ENCODE data around the gene MLF2.

DNA sequence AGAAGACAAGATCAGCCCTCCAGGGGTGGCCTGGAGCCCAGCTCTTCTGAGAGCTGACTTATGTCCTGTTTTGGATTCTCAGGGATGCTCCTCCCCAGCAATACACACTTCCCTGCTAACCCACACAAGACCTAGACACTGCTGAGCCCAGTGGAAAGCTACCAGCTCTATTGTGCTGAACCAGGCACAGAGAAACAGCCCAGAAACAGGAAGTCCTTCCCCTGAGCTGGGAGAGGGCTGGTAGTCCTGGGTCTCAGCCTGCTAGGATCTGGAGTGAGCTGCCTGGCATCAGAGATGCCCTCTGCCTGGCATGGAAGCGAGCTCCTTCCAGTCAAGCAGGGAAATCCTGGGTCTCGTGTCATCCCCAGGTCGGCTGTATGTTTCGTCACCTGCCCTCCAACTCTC is 18.2 kb upstream of the MLF2 start:
- no peak for TF ChIP-seq POLR2A (IDR thresholded peaks at IDR 0.05; ENCODE audit: low read length)
- no peak for TF ChIP-seq GATA1 (IDR thresholded peaks at IDR 0.05; ENCODE audit: low read depth, low read length)

Measured in erythroblast (primary cell).